ENCODE measurements around the gene ANAPC5.
A peak's percentile ranks its signal among the peaks of the same experiment; 100 is the strongest.
"Not testable (repeated sequence)": the region's sequence is repeated elsewhere in the genome, so short reads cannot be mapped to it uniquely, and the experiment has no call there.

ANAPC5 gene, protein sequence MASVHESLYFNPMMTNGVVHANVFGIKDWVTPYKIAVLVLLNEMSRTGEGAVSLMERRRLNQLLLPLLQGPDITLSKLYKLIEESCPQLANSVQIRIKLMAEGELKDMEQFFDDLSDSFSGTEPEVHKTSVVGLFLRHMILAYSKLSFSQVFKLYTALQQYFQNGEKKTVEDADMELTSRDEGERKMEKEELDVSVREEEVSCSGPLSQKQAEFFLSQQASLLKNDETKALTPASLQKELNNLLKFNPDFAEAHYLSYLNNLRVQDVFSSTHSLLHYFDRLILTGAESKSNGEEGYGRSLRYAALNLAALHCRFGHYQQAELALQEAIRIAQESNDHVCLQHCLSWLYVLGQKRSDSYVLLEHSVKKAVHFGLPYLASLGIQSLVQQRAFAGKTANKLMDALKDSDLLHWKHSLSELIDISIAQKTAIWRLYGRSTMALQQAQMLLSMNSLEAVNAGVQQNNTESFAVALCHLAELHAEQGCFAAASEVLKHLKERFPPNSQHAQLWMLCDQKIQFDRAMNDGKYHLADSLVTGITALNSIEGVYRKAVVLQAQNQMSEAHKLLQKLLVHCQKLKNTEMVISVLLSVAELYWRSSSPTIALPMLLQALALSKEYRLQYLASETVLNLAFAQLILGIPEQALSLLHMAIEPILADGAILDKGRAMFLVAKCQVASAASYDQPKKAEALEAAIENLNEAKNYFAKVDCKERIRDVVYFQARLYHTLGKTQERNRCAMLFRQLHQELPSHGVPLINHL

DNA sequence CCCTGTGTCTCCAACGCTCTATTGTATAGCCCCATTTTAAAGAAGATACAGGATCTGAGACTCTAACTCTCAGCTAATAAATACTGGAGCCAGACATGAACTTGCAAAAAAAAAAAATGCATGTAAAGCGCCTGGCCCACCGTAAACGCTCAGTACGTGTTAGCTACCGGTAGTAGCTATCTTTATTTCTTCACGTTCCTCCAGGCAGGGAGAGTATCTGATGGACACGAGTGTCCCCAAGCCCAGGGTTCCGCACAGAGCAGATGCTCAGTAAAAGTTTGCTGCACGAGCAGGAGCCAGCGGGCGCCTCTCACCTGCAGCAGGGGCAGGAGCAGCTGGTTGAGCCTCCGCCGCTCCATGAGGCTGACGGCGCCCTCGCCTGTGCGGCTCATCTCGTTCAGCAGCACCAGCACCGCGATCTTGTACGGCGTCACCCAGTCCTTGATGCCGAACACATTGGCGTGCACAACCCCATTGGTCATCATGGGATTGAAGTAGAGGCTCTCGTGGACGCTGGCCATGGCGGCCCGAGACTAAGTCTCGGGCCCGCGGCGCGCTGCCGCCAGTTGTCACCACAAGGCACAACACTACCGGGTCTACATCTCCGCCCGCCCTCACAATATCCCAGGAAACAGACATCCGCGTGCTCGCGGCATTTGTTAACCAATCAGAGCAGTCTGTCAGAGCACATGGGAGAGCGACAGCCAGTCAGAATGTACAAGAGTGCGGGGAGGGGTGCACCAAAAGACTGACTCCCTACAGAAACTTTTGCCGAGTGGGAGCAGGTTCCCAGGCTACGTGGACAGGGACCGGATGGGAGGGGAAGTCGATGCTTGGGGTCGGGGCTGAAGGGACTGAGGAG lies at the start of gene ANAPC5:
TSS of gene ANAPC5 (minus strand) at position 592 of the 862 bp plus-strand sequence. CDS start at position 521, 71 bp downstream.
- peak; percentile 98 for DNase-seq (ENCODE audit: low spot score)

DNA sequence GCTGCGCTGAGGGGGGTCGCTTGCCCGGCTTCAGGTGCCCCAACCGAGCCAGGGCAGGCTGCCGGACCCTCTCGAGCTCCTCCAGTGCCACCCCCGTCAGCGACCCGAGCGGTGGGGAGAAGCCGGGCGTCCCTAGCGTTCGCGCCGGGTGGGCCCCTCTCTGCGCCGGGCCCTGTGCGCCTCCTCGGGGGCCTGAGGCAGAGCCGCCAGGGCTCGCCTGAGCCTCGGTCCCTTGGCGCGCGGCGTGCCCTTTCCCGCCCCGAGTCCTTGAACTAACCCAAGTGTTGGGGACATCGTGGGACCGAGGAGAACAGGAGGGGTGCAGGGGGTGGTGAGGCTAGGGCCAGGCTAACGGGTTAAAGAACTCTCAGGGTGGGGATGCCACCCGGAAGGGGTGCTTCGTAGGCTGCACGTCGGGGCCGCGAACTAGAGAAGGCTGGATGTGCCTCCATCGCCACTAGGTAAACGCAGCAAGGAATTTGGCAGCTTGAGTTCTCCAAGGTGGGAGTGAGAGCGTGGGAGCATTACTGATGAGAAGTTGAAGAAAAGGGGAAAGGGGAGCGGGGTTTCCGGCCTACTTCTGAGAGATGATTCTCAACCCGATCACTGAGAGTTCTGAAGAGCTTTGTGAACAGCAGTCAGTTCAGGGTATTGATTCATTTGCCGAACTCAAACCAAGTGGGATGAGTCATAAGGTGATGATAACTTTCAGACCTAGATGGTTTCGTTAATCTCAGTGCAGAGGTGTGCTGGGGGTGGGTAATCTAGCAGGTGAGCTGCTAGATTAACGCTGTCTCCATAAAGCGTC lies 48.3 kb upstream of the ANAPC5 start:
- peak; percentile 91 for DNase-seq (ENCODE audit: low spot score)

DNA sequence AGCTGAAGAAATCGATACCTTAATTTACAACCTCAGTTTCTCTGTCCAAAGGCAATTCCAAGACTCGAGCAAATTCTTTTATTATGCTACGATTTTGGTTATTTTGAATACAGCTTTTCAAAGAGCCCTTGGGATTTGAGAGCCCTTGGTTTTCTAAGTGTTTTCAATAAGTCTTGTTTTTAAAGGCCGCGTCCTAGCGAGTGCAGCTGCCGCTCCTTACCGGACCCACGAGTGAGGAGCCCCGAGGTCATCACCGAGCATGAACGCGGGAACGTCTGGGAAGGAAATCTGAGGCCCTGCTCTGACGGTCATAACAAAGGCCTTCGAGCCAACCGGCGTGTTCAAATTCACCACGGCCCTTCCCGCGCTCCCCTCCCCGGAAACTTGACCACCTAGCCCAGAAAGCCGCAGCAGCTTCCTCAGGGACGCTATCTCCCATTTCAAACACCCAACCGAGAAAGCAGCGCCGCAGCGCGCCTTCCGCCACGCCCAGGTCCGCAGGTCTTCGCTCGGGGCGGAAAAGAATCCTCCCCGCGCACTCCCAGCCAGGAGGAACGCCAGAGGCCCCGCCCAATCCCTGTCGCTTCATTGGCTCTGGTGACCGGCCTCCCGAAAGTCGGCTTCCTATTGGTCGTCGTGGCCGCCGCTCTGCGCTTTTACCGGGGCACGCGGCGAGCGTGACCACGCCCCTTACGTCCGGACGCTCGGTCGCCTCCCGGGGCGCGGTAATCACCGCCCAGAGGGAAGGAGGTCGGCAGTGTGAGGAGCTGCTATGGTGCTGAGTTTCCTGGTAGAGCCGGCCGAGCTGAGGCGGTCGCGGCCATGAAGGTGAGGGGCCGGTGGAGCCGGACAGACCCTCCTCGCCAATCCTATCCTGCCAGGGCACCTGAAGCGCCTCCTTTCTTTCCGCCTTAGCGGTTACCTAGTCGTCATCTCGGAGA lies 47.5 kb upstream of the ANAPC5 start, which contains the start of gene RNF34:
TSS of gene RNF34 (plus strand) at position 728 of the 941 bp plus-strand sequence. CDS start at position 823, 95 bp downstream.
- peak; percentile 99 for DNase-seq (ENCODE audit: low spot score)

DNA sequence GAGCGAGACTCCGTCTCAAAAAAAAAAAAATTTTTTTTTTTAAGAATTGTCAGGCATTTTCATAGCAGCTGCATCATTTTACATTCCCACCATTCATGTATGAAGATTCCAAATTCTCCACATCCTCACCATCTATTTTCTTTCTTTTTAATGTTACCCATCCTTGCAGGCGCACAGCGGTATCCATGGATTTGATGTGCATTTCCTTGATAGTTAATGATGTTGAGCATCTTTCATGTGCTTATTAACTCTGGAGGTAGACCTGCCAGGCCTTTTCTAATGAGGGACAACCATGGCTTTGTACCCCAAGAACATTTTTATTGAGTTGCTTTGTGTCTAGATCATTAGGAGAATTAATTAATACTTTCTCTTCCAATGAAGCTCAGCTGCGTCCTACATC lies 46.1 kb upstream of the ANAPC5 start:
- DNase-seq (ENCODE audit: low spot score) = no peak

DNA sequence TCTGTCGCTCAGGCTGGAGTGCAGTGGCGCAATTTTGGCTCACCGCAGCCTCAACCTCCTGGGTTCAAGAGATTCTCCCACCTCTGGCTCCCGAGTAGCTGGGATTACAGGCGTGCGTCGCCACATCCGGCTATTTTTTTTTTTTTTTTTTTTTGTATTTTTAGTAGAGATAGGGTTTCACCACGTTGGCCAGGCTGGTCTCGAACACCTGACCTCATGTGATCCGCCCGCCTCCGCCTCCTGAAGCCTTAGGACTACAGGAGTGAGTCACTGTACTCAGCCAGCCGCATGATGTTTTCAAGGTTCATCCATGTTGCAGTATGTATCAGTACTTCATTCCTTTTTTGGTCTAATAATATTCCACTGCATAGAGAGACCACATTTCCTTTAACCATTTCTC lies 45.3 kb upstream of the ANAPC5 start:
- DNase-seq (ENCODE audit: low spot score) = no peak

DNA sequence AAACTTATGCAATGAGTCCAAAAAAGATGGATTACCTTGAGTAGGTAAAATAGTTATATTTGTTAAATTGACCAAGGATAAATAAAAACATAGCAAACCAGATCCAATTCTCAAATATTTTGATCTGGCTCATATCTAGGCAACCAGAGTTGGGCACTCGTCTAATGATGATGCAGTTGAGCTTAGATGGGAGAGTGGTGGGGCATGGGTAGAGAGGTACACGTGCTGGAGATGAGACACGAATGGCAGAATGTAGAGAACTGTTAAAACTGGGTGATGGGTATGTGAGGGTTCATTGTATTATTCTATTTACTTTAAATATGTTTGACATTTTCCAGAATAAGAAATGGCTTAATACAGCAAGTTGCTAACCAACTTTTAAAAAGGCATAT lies 40.1 kb upstream of the ANAPC5 start:
- DNase-seq (ENCODE audit: low spot score) = peak; percentile 9

DNA sequence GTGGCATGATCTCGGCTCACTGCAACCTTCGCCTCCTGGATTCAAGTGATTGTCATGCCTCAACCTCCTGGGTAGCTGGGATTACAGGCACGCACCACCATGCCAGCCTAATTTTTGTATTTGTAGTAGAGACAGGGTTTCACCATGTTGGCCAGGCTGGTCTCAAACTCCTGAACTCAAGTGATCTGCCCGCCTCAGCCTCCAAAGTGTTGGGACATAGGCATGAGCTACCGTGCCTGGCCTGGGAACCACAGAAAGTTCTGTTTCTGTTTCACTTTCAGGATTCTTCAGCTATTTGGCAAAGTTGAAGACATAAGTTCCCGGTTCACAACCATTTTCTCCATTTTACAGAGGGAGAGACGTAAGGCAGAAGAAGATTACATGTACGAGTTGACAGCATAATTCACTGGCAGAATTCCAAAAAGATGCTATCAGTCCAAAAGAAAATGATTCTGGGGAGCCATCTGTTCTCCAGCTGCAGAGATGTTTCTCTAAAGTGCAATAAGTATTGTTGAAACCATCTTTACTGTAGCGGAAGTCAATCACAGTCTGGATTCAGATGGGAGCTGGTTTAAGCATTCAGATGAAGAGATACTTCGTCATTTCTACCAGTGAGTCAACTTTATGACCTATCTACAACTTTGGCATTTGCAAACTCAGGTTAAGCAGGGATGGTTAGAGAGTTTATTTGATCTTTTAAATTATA lies 39.6 kb upstream of the ANAPC5 start:
- peak; percentile 81 for DNase-seq (ENCODE audit: low spot score)

DNA sequence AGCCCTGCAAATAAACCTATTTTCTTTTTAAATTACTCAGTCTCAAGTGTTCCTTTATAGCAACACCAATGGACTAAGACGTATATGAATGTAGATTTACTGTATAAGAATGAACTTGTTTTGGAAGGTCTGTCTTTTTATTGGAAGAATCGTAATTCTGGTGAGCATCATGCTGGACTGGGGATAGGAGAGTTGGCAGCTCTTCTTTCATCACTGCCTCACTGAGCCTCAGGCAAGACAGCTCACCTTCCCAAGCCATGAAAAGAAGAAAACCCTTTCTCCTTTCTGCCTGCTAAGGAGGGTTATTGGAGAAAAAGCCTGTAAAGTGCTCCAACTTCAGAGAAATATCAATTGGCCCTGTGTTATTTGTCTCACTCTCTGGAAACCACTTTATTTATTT lies 38.6 kb upstream of the ANAPC5 start:
- DNase-seq (ENCODE audit: low spot score) = no peak

DNA sequence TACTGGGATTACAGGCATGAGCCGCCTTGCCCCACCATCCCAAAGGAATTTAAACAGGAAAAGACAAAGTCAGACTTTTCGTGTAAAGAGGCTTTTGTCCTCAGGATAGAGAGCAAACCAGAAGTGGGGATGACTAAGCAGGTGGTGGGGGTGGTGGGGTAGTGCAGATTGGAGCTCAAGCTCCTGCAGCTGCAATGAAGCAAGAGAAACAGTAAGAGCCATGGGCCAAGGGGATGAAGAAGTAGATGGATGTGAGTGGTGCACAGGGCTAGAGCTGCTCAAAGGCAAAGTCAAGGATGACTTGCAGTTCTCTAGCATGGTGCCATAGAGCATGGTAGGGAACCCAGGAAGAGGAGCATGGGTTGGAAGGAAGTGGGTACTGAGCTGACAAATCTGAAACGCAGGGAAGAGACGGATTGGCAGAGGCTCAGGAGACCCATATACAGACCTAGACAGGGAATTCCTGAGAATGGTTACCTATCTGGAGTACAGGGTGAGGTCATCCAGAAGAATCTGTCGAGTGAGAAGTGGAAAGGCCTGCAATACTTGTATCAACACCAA lies 36.3 kb upstream of the ANAPC5 start:
- DNase-seq (ENCODE audit: low spot score) = peak; percentile 15

DNA sequence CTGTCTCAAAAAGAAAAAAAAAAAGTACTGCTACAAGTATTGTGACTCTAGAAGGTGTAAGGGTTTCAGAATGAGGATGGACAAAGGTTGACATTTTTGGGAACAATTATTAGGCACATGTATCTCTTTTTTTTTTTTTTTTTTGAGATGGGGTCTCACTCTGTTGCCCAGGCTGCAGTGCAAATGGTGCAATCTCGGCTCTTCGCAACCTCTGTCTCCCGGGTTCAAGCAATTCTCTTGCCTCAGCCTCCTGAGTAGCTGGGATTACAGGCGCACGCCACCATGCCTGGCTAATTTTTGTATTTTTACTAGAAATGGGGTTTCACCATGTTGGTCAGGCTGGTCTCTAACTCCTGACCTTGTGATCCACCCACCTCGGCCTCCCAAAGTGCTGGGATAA lies 32.7 kb upstream of the ANAPC5 start:
- not testable (repeated sequence) for DNase-seq (ENCODE audit: low spot score)

DNA sequence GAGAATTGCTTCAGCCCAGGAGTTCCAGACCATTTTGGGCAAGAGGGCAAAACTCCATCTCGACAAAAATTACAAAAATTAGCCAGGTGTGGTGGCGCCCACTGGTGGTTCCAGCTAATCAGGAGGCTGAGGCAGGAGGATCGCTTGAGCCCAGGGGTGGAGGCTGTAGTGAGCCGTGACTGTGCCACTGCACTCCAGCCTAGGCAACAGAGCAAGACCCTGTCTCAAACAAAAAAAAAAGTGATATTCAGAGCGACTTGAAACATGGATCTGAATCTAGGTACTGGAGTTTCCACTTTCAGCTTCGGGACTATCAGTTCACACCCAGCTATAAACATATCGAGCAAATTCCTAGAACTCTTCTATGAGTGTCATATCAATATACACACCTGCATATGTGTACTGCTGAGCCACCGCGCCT lies 31.4 kb upstream of the ANAPC5 start:
- no peak for DNase-seq (ENCODE audit: low spot score)

DNA sequence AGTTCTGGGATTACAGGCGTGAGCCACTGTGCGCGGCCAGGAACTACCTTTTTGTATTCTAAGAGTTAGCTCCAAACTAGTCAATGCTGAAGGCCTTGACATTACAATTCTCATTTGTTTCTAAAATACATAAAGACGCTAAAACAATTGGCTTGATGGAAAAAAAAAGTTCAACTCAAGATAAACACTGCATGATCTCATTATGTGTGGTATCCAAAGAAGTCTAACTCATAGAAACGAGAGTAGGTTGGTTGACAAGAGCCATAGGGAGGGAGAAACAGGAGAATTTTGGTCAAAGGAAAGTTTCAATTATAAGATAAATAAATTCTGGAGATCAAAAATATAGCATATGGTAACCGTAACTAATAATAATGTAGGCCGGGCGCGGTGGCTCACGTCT lies 27.7 kb upstream of the ANAPC5 start:
- DNase-seq (ENCODE audit: low spot score) = no peak

DNA sequence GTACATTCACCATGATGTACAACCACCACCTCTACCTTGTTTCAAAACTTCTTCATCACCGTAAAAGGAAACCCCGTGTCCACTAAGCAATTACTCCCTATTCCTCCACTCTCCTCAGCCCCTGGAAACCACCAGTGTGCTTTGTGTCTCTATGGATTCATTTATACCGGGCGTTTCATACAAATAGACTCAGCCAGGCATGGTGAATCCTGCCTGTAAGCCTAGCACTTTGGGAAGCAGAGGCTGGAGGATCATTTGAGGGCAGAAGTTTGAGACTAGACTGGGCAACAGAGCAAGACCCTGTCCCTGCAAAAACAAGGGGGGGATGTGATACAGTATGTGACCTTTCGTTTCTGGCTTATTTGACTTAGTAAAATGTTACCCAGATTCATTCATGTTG lies 26.5 kb upstream of the ANAPC5 start:
- no peak for DNase-seq (ENCODE audit: low spot score)

DNA sequence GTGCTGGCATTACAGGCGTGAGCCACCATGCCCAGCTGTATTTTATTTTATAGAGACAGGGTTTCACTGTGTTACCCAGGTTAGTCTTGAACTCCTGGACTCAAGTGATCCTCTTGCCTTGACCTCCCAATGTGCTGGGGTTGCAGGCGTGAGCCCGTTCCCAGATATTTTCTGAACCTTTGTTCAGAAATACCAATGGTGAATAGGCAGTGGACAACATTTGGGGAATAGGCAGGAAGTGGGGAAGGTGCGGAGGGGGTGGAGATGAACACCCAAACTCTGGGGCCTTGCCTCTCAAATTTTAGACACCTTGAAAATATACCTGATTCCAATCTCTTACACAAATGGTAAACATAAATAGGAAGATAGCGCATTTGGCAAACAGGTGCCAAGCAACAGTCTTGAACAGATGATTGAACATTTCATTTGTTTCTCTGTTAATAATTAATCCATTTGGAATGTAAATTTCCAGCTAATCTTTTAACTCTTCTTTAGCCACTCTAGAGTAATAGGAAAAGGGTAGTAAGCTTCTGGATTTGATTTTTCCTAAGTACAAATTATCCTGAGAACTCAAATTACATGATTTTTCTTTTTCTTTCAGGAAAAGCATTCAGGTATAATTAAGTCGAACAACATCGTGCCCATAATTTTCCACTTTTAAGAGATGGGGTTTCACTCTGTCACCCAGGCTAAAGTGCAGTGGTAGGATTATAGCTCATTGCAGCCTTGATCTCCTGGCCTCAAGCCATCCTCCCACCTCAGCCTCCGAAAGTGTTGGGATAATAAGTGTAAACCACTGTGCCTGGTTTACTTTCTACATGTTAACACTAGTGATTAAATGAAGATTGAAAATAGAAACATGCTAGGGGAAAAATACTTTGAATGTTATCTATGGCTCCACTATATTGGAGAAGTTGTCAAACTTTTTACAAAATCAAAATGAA lies 24.8 kb upstream of the ANAPC5 start:
- DNase-seq (ENCODE audit: low spot score) = no peak

DNA sequence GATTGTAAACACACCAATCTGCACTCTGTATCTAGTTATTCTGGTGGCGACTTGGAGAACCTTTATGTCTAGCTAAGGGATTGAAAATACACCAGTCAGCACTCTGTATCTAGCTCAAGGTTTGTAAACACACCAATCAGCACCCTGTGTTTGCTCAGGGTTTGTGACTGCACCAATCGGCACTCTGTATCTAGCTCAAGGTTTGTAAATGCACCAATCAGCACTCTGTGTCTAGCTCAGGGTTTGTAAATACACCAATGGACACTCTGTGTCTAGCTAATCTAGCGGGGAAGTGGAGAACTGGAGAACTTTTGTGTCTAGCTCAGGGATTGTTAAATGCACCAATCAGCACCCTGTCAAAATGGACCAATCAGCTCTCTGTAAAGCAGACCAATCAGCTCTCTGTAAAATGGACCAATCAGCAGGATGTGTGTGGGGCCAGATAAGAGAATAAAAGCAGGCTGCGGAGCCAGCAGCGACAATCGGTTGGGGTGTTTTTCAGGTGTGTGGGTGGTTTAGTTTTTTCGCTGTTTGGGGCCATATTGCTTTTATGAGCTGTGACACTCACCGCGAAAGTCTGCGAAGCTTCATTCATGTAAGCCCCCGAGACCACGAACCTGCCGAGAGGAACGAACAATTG lies 22.9 kb upstream of the ANAPC5 start:
- not testable (repeated sequence) for DNase-seq (ENCODE audit: low spot score)

DNA sequence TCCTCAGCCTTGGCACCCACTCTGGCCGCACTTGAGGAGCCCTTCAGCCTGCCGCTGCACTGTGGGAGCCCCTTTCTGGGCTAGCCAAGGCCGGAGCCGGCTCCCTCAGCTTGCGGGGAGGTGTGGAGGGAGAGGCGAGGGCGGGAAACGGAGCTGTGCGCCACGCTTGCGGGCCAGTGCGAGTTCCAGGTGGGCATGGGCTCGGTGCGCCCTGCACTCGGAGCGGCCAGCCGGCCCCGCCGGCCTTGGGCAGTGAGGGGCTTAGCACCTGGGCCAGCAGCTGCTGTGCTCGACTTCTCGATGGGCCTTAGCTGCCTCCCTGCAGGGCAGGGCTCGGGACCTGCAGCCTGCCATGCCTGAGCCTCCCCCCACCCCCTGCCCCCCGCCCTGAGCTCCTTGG lies 22.1 kb upstream of the ANAPC5 start:
- not testable (repeated sequence) for DNase-seq (ENCODE audit: low spot score)

DNA sequence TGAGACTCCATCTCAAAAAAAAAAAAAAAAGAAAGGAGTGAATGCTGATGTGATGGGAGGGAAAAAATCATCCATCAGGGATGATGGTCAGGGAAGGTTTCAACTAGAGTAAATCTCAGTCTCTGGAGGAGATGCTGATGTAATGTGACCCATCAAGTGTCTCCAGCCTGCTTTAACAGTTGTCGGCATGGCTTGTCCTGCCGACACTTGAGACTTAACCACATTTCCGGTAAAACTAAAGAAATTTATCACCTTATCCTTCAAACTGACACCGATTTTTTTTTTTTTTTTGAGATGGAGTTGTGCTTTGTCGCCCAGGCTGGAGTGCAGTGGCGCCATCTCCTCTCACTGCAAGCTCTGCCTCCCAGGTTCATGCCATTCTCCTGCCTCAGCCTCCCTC lies 21.5 kb upstream of the ANAPC5 start:
- no peak for DNase-seq (ENCODE audit: low spot score)

DNA sequence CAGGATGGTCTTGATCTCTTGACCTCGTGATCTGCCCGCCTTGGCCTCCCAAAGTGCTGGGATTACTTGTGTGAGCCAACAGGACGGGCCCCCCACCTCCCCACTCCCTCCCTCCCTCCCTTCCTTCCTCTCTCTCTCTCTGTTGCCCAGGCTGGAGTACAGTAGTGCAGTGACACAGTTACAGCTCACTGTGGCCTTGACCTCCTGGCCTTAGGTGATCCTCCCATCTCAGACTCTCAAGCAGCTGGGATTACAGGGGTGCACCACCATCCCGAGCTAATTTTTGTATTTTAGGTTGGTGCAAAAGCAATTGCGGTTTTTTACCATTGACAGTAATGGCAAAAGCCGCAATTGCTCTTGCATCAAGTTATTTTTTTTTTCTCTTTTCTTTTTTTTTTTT lies 19.2 kb upstream of the ANAPC5 start:
- no peak for DNase-seq (ENCODE audit: low spot score)
